Measurements from ENCODE around the gene P3H4. TPM values are rescaled to one million over a fixed set of nuclear protein-coding genes. Genes with fewer than 3 reads are reported as not detected.
"Not testable (repeated sequence)": the region's sequence is repeated elsewhere in the genome, so short reads cannot be mapped to it uniquely, and the experiment has no call there.

Gene P3H4
- total and polyA plus RNA-seq, 10 of the 15 experiments (the other 5 are each of a cell fraction or from before 2014, with no cell fraction given): 0.32 to 1.1 (median 0.64) TPM; not detected in 1

- TF ChIP-seq TCF3 (IDR thresholded peaks at IDR 0.05; ENCODE audit: borderline replicate concordance, insufficient read depth, low read depth, low read length) (no peak), MAX (IDR thresholded peaks at IDR 0.05; ENCODE audit: low read depth, low read length) (no peak), E2F8 (IDR thresholded peaks at IDR 0.05; ENCODE audit: low read depth, partially characterized antibody) (no peak), SMARCA5 (IDR thresholded peaks at IDR 0.05) (no peak), KDM1A (IDR thresholded peaks at IDR 0.05; ENCODE audit: borderline replicate concordance) (no peak)
These were observed 33.2 kb upstream of the P3H4 start (continued) for GRCh38 chr17:41844971-41845370.

- RAD21 ChIA-PET (ENCODE audit: unreplicated experiment); H3K9ac ChIP-seq (ENCODE audit: control insufficient read depth, insufficient read depth, low read length); H2AFZ ChIP-seq (ENCODE audit: control insufficient read depth, low read depth, low read length); SMC1A ChIA-PET (ENCODE audit: uncharacterized antibody, unreplicated experiment); FAIRE-seq; POLR2A ChIA-PET; H3K4me3 ChIP-seq; H3K27me3 ChIP-seq (replicated peaks in 1 of 2; ENCODE audit: control insufficient read depth in 2 of 2, insufficient read depth in 2 of 2, low read length in 1 of 2); DNase-seq (ENCODE audit: low read depth, low spot score); ATAC-seq; BruUV-seq (replicated peaks); H3K4me1 ChIP-seq (ENCODE audit: control insufficient read depth, insufficient read depth, low read length); in situ Hi-C loops (cut with MboI); H4K20me1 ChIP-seq (ENCODE audit: control insufficient read depth, insufficient read depth); H3K79me2 ChIP-seq (ENCODE audit: control insufficient read depth, insufficient read depth, low read length); H3K27ac ChIP-seq (ENCODE audit: control insufficient read depth, insufficient read depth); H3K36me3 ChIP-seq (ENCODE audit: control insufficient read depth in 2 of 2, insufficient read depth in 2 of 2, low read length in 1 of 2); H3K9me3 ChIP-seq (replicated peaks; ENCODE audit: control insufficient read depth, insufficient read depth, low read length); intact Hi-C loops (cut with micrococcal nuclease; ENCODE audit: unreplicated experiment); CTCF ChIA-PET; H3K4me2 ChIP-seq (ENCODE audit: control insufficient read depth, insufficient read depth): not testable (repeated sequence)
- 66% methylated on average over 6 of the region's 6 CpGs for WGBS (ENCODE audit: insufficient coverage, insufficient replicate concordance, low lambda C conversion rate, missing lambda C conversion rate)
These were observed 29.0 kb upstream of the P3H4 start for GRCh38 chr17:41840781-41841180.

GRCh38 chr17:41839448-41839847 is 27.7 kb upstream of the P3H4 start:
- intact Hi-C loops (cut with micrococcal nuclease; ENCODE audit: unreplicated experiment); ATAC-seq; H3K9me3 ChIP-seq (replicated peaks; ENCODE audit: control insufficient read depth, insufficient read depth, low read length); BruUV-seq (replicated peaks); H2AFZ ChIP-seq (ENCODE audit: control insufficient read depth, low read depth, low read length); H3K4me1 ChIP-seq (ENCODE audit: control insufficient read depth, insufficient read depth, low read length); FAIRE-seq; DNase-seq (ENCODE audit: low read depth, low spot score); in situ Hi-C loops (cut with MboI); SMC1A ChIA-PET (ENCODE audit: uncharacterized antibody, unreplicated experiment); H4K20me1 ChIP-seq (ENCODE audit: control insufficient read depth, insufficient read depth); H3K4me3 ChIP-seq; H3K27me3 ChIP-seq (replicated peaks in 1 of 2; ENCODE audit: control insufficient read depth in 2 of 2, insufficient read depth in 2 of 2, low read length in 1 of 2); H3K4me2 ChIP-seq (ENCODE audit: control insufficient read depth, insufficient read depth); H3K36me3 ChIP-seq (ENCODE audit: control insufficient read depth in 2 of 2, insufficient read depth in 2 of 2, low read length in 1 of 2); RAD21 ChIA-PET (ENCODE audit: unreplicated experiment); H3K9ac ChIP-seq (ENCODE audit: control insufficient read depth, insufficient read depth, low read length); POLR2A ChIA-PET; H3K79me2 ChIP-seq (ENCODE audit: control insufficient read depth, insufficient read depth, low read length); H3K27ac ChIP-seq (ENCODE audit: control insufficient read depth, insufficient read depth): not testable (repeated sequence)
- WGBS (ENCODE audit: insufficient coverage, insufficient replicate concordance, low lambda C conversion rate, missing lambda C conversion rate): 74% methylated on average over 2 of the region's 2 CpGs
- CTCF ChIA-PET: interaction anchor here (0.7 kb wide), 1 partner anchor 687 kb away, joined by 3 read pairs; no protein-coding TSS in a partner anchor

Data from GM12878 (cell line).